GM18868 (cell line): Measurements from ENCODE around the gene NIPSNAP3A.
A peak's percentile ranks its signal among the peaks of the same experiment; 100 is the strongest.

Source experiments
- ATAC-seq: cut with Tn5 transposase; IDR thresholded peaks from one replicate; pipeline ENCODE4 v1.9.1; 2021; ENCODE audit warnings: mild to moderate bottlenecking, moderate library complexity; ENCODE audit not compliant: unreplicated experiment

The NIPSNAP3A gene

GRCh38 chr9:104774132-104774531 lies 26.6 kb downstream of the NIPSNAP3A start:
- ATAC-seq, result no peak

- peak; percentile 85 for ATAC-seq
These were observed 27.5 kb downstream of the NIPSNAP3A start for GRCh38 chr9:104774831-104775573.

GRCh38 chr9:104775574-104775936 lies 28.1 kb downstream of the NIPSNAP3A start:
- ATAC-seq, result peak; percentile 75

GRCh38 chr9:104775976-104776375 lies 28.5 kb downstream of the NIPSNAP3A start:
- peak; percentile 1 for ATAC-seq

GRCh38 chr9:104776797-104777196 lies 29.3 kb downstream of the NIPSNAP3A start:
- ATAC-seq, result no peak

- no peak for ATAC-seq
These were observed 31.3 kb downstream of the NIPSNAP3A start for GRCh38 chr9:104778802-104779201.

GRCh38 chr9:104779334-104779733 lies 31.9 kb downstream of the NIPSNAP3A start:
- ATAC-seq, result no peak

- ATAC-seq, result no peak
These were observed 32.6 kb downstream of the NIPSNAP3A start for GRCh38 chr9:104779946-104780535.

GRCh38 chr9:104780796-104781395 lies 33.4 kb downstream of the NIPSNAP3A start:
- ATAC-seq, result peak; percentile 59

- ATAC-seq, result no peak
These were observed 36.1 kb downstream of the NIPSNAP3A start for GRCh38 chr9:104783588-104783987.

- peak; percentile 73 for ATAC-seq
These were observed 36.6 kb downstream of the NIPSNAP3A start for GRCh38 chr9:104784098-104784497.

- ATAC-seq, result no peak
These were observed 38.8 kb downstream of the NIPSNAP3A start for GRCh38 chr9:104786293-104786692.

GRCh38 chr9:104787306-104788015 lies 40.0 kb downstream of the NIPSNAP3A start:
- no peak for ATAC-seq

- no peak for ATAC-seq
These were observed 40.8 kb downstream of the NIPSNAP3A start for GRCh38 chr9:104788251-104788650.

GRCh38 chr9:104794070-104794469 lies 46.6 kb downstream of the NIPSNAP3A start:
- ATAC-seq, result no peak

- ATAC-seq, result no peak
These were observed 47.6 kb downstream of the NIPSNAP3A start for GRCh38 chr9:104795082-104795481.

- ATAC-seq, result no peak
These were observed 48.4 kb downstream of the NIPSNAP3A start for GRCh38 chr9:104795857-104796256.

- ATAC-seq, result no peak
These were observed 50.9 kb downstream of the NIPSNAP3A start for GRCh38 chr9:104798209-104798995.

GRCh38 chr9:104800068-104800785 lies 52.7 kb downstream of the NIPSNAP3A start:
- no peak for ATAC-seq

GRCh38 chr9:104802110-104802509 lies 54.6 kb downstream of the NIPSNAP3A start:
- ATAC-seq, result no peak
